ENCODE data around the gene TNS4.

Gene TNS4

GRCh38 chr17:40516581-40517285 is 15.3 kb upstream of the TNS4 start:
- DNase-seq, result no peak

- no peak for DNase-seq
Measured at GRCh38 chr17:40515491-40516041, 14.1 kb upstream of the TNS4 start.

DNA sequence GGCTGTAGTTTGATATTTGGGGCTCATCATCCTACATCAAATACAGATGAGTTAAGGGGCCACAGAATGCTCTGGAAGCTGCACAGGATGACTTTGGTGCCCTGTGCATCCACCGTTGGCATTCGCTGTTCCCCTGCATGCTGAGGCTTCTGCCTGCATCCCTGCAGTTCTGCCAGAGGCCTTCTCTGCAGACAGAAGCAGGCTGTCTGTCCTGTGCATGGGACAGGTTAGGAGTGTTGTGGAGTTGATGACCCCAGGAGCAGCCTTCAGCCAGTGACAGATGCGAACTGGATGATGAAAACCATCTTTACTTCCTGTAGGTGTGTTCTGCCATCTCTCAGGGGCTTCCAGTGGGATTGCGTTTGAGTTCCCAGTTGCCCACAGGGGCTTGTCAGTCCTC is 13.6 kb upstream of the TNS4 start:
- no peak for DNase-seq

- DNase-seq, result no peak
Measured at GRCh38 chr17:40514013-40514875, 12.8 kb upstream of the TNS4 start.

- no peak for DNase-seq
Measured at GRCh38 chr17:40511667-40512220, 10.3 kb upstream of the TNS4 start.

GRCh38 chr17:40511136-40511535 is 9.7 kb upstream of the TNS4 start:
- DNase-seq, result no peak

- DNase-seq, result no peak
Measured at GRCh38 chr17:40510328-40510648, 8.9 kb upstream of the TNS4 start.

GRCh38 chr17:40509626-40510327 is 8.4 kb upstream of the TNS4 start:
- no peak for DNase-seq

DNA sequence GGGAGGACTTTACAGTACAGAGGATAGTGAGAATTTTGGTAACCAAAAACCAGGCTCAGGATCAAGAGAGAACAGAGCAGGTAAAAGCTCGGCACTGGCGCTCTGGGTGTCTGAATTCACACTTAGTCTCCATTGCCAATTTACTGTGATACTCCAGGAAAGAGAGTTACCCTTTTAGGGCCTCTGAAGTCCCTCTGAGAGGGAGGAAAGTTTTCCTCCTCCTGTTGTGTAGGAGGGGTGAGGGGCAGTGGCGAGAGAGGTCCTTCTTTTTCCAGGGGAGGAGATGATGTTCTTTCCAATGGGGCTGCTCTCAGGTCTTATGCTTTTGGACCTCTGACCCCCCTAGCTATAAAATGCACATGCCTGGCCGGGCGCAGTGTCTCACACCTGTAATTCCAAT is 5.4 kb upstream of the TNS4 start:
- DNase-seq, result no peak

DNA sequence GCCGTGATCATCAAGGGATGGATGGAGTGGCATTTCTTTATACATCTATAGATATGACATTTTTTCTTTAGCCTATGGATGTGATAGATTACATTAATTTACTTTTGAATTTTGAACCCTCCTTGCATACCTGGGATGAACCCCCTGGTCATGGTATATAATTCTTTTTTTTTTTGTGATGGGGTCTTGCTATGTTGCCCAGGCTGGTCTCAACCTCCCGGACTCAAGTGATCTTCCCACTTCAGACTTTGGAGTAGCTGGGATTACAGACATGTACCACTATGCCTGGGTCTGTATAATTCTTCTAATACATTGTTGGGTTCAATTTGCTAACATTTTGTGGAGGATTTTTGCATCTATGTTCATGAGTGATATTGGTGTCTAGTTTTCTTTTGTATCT is 1.7 kb upstream of the TNS4 start:
- DNase-seq, result no peak

DNA sequence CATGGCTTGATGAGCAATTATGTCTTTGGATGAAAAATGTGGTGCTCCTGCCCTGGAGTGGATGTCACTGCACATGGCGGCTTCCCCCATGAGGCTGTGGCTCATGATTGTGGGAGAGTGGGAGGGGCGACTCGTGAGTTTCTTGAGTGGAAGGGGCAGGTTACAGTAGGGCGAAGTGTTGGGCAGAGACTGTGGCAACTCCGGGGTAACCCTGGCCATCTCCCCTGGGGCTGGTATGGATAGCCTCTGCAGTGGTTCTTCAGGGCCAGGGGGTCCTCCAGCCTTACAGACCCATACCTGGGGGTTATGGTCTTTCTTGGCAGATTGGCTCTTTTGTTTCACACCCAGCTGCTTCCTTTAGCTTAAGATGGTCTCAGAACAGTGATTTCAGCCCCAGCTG is 1.3 kb upstream of the TNS4 start:
- no peak for DNase-seq

DNA sequence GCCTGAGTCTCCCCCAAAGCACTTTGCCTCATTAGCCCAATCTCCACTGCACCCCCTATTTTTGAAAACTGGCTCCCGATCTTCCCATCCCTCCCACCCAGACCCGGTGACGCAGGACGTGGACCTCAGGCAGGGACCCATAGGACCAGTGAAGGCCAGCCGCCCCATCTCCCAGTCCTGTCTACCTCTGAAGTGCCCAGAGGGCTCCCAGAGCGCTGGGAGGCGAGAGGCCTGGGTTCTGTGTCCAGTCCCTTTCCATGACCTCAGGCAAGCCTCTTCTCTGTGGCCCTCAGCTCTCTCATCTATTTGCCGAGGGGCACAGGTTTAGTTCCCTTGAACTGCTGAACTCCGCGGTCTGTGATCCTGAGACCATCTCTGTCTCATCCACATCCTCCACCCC is 714 bp downstream of the TNS4 start:
- no peak for DNase-seq

GRCh38 chr17:40500190-40500589 is 1.2 kb downstream of the TNS4 start:
- DNase-seq, result no peak

- DNase-seq, result no peak
Measured at GRCh38 chr17:40499551-40500189, 1.8 kb downstream of the TNS4 start.

DNA sequence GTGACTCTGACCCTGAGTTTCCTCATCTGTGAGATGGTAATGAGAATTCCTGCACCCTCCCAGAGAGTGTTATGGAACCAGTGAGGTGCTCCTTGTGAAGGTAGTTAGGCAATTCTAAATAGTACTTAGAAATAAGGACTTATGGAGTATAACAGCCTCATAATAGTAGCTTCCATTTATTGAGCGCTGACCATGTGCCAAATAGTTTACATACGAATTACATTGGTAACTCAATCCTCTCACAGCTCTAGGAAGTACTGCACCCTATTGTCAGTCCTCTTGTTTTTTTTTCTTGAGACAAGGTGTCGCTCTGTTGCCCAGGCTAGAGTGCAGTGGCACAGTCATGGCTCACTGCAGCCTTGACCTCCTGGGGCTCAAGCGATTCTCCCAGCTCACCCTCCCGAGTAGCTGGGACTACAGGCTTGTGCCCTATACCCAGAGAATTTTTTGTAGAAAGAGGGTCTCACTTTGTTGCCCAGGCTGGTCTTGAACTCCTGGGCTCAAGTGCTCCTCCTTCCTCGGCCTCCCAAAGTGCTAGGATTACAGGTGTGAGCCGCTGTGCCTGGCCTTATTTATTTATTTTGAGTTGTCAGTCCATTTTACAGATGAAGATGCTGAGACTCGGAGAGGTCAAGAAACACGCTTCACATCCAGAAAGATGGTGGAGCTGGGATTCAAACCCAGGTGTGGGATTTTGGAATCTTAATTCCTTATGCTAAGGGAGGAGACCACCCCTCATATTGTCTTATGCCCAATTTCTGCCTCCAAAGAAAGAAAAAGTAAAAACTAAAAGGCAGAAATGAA is 2.9 kb downstream of the TNS4 start:
- no peak for DNase-seq

DNA sequence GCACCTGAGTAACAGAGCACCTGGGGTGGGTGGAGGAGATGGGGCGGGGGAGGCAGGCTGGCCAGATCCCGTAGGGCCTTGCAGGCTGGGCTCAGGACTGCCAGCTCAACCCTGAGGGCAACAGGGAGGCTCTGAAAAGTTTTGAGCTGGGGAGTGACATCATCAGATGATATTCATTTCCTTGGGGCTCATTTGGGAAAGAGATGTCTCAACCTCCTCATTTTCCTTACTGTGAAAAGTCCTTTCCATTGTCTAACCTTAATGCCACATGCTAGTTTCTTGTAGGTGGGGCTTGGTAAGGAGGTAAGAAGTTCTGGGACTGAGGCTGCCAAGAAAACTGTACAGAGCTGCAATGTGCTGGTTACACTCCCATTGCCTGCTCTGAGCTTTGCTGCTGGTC is 3.7 kb downstream of the TNS4 start:
- no peak for DNase-seq

DNA sequence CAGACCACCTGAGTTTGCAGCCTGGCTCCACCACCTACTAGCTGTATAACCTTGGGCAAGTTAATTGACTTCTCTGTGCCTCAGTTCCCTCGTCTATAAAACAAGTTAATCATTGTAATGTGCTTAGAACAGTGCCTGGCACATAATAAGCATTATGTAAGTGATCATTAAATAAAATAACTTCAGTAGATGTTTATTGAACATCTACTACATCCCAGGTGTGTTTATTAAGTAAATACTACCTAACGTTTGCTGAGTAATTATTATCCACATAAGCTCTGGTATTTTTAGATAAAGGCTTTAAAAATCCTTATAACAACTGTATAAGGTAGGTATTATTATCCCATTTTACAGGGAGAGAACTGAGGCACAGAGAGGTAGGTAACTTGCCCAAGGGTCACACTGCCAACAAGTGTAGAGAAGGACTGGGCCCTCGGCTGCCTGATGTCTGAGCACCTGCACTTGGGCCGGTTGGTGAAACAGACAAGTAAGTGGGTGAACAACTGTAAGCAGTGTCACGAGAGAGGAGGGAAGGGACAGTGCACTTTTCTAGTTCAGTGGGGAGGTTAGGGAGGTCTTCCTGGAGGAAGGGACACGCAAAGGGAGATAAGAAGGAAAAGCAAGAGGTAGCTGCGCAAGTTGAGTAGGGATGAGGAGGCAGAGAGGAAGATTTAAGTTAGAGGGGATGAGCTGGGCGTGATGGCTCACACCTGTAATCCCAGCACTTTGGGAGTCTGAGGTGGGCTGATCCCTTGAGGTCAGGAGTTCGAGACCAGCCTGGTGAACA is 4.6 kb downstream of the TNS4 start:
- DNase-seq, result no peak

- DNase-seq, result no peak
Measured at GRCh38 chr17:40496170-40496569, 5.3 kb downstream of the TNS4 start.

DNA sequence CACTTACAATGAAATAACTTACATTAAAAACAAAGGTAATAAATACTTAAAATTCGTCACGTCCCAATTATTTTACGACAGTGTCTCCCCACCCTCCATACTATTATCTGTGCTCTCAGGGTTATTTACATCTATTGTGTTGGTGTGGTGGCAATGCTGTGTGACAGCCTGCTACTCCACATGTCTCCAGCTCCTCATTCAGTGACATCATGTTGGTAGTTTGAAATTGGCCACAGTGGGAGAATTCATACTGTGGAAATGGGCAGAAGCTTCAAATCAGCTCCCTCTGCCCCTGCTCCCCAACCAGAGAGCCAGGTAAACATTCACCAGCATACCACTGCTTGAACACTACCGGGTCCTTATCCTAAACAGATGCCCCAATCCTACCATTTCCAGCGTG is 6.3 kb downstream of the TNS4 start:
- DNase-seq, result no peak

DNA sequence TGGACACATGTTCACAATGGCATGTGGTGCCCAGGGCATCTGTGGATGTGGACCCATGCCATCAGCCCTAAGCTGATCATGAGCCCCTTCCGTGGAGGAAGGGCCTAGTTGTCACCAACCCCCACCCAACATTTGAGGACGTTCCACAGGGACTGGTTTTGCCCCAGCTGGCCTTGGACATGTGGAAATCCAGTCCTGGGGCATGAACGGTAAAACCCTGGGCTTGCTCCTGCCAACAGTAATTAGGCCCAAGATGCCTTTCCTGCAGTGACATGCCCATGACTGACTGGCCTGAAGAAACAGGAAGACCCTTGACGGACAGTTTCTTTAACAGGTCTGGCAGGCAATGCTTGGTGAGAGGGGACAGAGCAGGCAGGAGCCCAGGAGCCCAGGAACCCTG is 7.7 kb downstream of the TNS4 start:
- DNase-seq, result peak; percentile 45

DNA sequence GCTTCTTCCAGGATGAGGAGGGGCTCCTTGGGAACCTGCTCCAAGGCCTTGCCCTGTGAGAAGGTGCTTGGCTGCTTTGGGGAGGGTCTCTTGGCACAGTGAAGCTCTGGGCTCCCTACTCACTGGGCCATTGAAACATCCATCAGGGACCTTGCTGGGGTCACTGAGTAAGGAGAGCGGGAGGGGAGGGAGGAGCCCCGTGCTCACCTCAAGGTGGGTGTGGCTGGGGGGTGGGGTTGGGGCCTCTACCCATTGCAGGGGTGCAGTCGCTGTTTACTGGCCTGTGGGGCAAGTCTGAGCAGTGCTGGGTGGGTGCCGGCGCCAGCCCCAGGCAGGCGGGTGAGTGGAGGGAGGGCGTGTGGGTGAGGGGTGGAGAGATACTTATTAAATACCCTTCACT is 9.9 kb downstream of the TNS4 start:
- DNase-seq, result no peak
